ENCODE data around the gene ACKR2.

ACKR2 gene

GRCh38 chr3:42819351-42819965 lies 10.2 kb downstream of the ACKR2 start:
- TF ChIP-seq, protein P1, sequence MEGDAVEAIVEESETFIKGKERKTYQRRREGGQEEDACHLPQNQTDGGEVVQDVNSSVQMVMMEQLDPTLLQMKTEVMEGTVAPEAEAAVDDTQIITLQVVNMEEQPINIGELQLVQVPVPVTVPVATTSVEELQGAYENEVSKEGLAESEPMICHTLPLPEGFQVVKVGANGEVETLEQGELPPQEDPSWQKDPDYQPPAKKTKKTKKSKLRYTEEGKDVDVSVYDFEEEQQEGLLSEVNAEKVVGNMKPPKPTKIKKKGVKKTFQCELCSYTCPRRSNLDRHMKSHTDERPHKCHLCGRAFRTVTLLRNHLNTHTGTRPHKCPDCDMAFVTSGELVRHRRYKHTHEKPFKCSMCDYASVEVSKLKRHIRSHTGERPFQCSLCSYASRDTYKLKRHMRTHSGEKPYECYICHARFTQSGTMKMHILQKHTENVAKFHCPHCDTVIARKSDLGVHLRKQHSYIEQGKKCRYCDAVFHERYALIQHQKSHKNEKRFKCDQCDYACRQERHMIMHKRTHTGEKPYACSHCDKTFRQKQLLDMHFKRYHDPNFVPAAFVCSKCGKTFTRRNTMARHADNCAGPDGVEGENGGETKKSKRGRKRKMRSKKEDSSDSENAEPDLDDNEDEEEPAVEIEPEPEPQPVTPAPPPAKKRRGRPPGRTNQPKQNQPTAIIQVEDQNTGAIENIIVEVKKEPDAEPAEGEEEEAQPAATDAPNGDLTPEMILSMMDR (IDR thresholded peaks at IDR 0.05; ENCODE audit: low read depth, low read length, missing control alignments) = no peak
- no peak overlapping the region for H3K4me3 ChIP-seq (ENCODE audit: low read depth, low read length)
- DNase-seq (ENCODE audit: low read depth) = no peak

GRCh38 chr3:42820746-42821051 lies 11.5 kb downstream of the ACKR2 start:
- TF ChIP-seq, protein P1 (IDR thresholded peaks at IDR 0.05; ENCODE audit: low read depth, low read length, missing control alignments) = no peak
- no peak overlapping the region for H3K4me3 ChIP-seq (ENCODE audit: low read depth, low read length)
- DNase-seq (ENCODE audit: low read depth) = no peak

- no peak for DNase-seq (ENCODE audit: low read depth)
- no peak overlapping the region for H3K4me3 ChIP-seq (ENCODE audit: low read depth, low read length)
- TF ChIP-seq, protein P1 (IDR thresholded peaks at IDR 0.05; ENCODE audit: low read depth, low read length, missing control alignments) = no peak
Observed at GRCh38 chr3:42822828-42823227, 13.6 kb downstream of the ACKR2 start.

DNA sequence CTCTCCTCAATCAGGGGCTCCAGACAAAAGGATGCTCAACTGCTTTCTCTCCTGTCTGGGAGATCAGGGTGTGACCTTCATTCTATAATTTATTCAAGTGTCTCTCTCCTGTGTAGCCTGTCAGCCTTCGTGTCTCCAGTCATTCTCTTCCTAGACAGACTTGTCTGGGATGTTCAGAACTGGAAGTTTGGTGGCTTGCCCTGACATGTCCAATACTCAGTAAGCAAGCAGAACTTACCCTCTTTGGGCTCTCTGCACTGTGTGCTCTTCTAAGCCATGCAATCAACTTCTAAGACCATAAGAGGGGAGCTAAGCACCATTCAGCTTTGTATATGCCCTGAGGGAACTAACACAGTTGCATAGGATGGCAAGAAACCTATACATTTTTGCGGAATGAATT lies 14.1 kb downstream of the ACKR2 start:
- TF ChIP-seq, protein P1 (IDR thresholded peaks at IDR 0.05; ENCODE audit: low read depth, low read length, missing control alignments) = no peak
- DNase-seq (ENCODE audit: low read depth) = no peak
- no peak overlapping the region for H3K4me3 ChIP-seq (ENCODE audit: low read depth, low read length)

DNA sequence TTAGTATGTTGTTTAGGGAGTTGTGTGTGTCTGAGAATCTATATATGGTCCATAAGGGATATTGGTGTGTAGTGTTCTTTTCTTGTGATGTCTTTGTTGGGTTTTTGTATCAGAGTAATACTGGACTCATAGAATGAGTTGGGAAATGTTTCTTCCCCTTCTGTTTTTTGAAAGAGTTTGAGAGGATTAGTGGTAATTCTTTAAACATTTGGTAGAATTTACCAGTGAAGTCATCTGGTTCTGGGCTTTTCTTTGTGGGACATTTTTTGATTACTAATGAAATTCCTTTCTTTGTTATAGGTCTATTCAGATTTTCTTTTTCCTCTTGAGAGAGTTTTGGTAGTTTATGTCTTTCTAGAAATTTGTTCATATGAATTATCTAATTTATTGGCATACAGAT lies 16.9 kb downstream of the ACKR2 start:
- no peak for DNase-seq (ENCODE audit: low read depth)
- H3K4me3 ChIP-seq (ENCODE audit: low read depth, low read length) = no peak overlapping the region
- TF ChIP-seq, protein P1 (IDR thresholded peaks at IDR 0.05; ENCODE audit: low read depth, low read length, missing control alignments) = no peak

- no peak for DNase-seq (ENCODE audit: low read depth)
- no peak overlapping the region for H3K4me3 ChIP-seq (ENCODE audit: low read depth, low read length)
- TF ChIP-seq, protein P1 (IDR thresholded peaks at IDR 0.05; ENCODE audit: low read depth, low read length, missing control alignments) = no peak
Observed at GRCh38 chr3:42827023-42827422, 17.8 kb downstream of the ACKR2 start.

GRCh38 chr3:42827654-42828053 lies 18.4 kb downstream of the ACKR2 start:
- H3K4me3 ChIP-seq (ENCODE audit: low read depth, low read length) = no peak overlapping the region
- DNase-seq (ENCODE audit: low read depth) = no peak

More at GRCh38 chr3:42827654-42828053, 18.4 kb downstream of the ACKR2 start:
- TF ChIP-seq, protein P1 (IDR thresholded peaks at IDR 0.05; ENCODE audit: low read depth, low read length, missing control alignments) = no peak
